ENCODE results near the gene CBY3. TPM values are rescaled to one million over a fixed set of nuclear protein-coding genes. Genes with fewer than 3 reads are reported as not detected.

CBY3 gene
- not detected in 2 replicates for total RNA-seq

DNA sequence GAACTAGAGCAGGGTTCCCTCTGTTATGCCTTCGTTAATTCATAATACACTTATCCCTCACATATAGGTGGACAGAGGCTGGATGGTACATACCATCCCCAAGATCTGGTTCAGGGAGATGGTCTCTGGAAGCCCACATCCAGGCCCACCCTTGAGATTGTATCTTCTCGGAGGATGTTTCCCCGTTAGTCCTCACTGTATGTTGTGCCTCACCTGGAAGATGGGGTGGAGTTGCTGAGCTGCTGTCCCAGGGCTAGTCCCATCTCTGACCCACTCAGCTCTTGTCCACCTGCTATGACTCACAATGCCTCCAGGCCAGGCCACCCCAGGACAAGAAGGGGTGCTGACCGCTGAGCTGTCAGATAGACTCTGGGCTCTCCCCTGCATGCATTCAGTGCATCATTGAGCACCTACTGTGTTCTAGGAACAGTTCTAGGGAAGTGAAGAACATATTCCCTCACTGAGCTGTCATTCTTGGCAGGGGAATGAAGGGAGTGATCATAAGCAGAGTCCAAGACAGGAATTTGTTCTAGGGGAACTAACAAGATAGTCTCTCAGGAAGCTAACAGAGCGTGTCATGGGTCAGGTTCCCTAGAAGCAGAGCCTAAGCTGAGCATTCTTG lies at the start of gene CBY3:
TSS of gene CBY3 (minus strand) at position 255 of the 622 bp plus-strand sequence. CDS start at position 139, 116 bp downstream.

GRCh38 chr5:179698935-179699615 lies 18.2 kb upstream of the CBY3 start, which contains the start of gene CANX:
Gene CANX (plus strand): TSS chr5:179698967. CDS start chr5:179705682, 6,715 bp downstream.

Other genes starting within 250 kb of the CBY3 start
- gene RUFY1, start 130.5 kb downstream of the CBY3 start, total RNA-seq: 46.4 and 47.4 TPM in 2 replicates
- gene HNRNPH1, start 57.4 kb downstream of the CBY3 start, total RNA-seq: 658 and 814 TPM in 2 replicates
- 741 and 745 TPM in 2 replicates for gene CANX, start 17.9 kb upstream of the CBY3 start, total RNA-seq
- 4.2 and 7.6 TPM in 2 replicates for gene MAML1, start 51.8 kb upstream of the CBY3 start, total RNA-seq
- gene LTC4S, start 113.0 kb upstream of the CBY3 start, total RNA-seq: not detected in 2 replicates
- 112 and 129 TPM in 2 replicates for gene MGAT4B, start 125.8 kb upstream of the CBY3 start, total RNA-seq
- 238 and 478 TPM in 2 replicates for gene SQSTM1, start 139.9 kb upstream of the CBY3 start, total RNA-seq
- 14.3 and 17.0 TPM in 2 replicates for gene MRNIP, start 177.8 kb upstream of the CBY3 start, total RNA-seq
- gene TBC1D9B, start 226.9 kb upstream of the CBY3 start, total RNA-seq: 40.4 and 41.9 TPM in 2 replicates

Data from epithelial cell of umbilical artery (primary cell).